ENCODE results near the gene CMSS1.

CMSS1 gene

GRCh38 chr3:99817437-99818240, at the start of gene CMSS1:
Gene CMSS1, plus strand, starts transcription at chr3:99817862.
- DNase-seq (ENCODE audit: low read depth), result peak; percentile 70

GRCh38 chr3:99768126-99768525, 49.5 kb upstream of the CMSS1 start:
- DNase-seq (ENCODE audit: low read depth), result no peak

- DNase-seq (ENCODE audit: low read depth), result no peak
These were observed 48.7 kb upstream of the CMSS1 start for GRCh38 chr3:99768808-99769501.

- no peak for DNase-seq (ENCODE audit: low read depth)
These were observed 45.5 kb upstream of the CMSS1 start for GRCh38 chr3:99772171-99772570.

GRCh38 chr3:99772671-99773070, 45.0 kb upstream of the CMSS1 start:
- DNase-seq (ENCODE audit: low read depth), result no peak

- peak; percentile 51 for DNase-seq (ENCODE audit: low read depth)
These were observed 43.2 kb upstream of the CMSS1 start for GRCh38 chr3:99774467-99774866.

- DNase-seq (ENCODE audit: low read depth), result no peak
These were observed 41.0 kb upstream of the CMSS1 start for GRCh38 chr3:99776516-99777209.

- no peak for DNase-seq (ENCODE audit: low read depth)
These were observed 40.5 kb upstream of the CMSS1 start for GRCh38 chr3:99777210-99777549.

- no peak for DNase-seq (ENCODE audit: low read depth)
These were observed 40.0 kb upstream of the CMSS1 start for GRCh38 chr3:99777708-99778107.

- no peak for DNase-seq (ENCODE audit: low read depth)
These were observed 36.9 kb upstream of the CMSS1 start for GRCh38 chr3:99780749-99781148.

GRCh38 chr3:99781761-99782160, 35.9 kb upstream of the CMSS1 start:
- no peak for DNase-seq (ENCODE audit: low read depth)

GRCh38 chr3:99783011-99783573, 34.6 kb upstream of the CMSS1 start:
- peak; percentile 55 for DNase-seq (ENCODE audit: low read depth)

- DNase-seq (ENCODE audit: low read depth), result peak; percentile 63
These were observed 28.5 kb upstream of the CMSS1 start for GRCh38 chr3:99789011-99789721.

- no peak for DNase-seq (ENCODE audit: low read depth)
These were observed 23.2 kb upstream of the CMSS1 start for GRCh38 chr3:99794485-99794884.

GRCh38 chr3:99795573-99795972, 22.1 kb upstream of the CMSS1 start:
- no peak for DNase-seq (ENCODE audit: low read depth)

GRCh38 chr3:99799422-99799821, 18.2 kb upstream of the CMSS1 start:
- DNase-seq (ENCODE audit: low read depth), result no peak

GRCh38 chr3:99803297-99803696, 14.4 kb upstream of the CMSS1 start:
- DNase-seq (ENCODE audit: low read depth), result no peak

- DNase-seq (ENCODE audit: low read depth), result no peak
These were observed 12.5 kb upstream of the CMSS1 start for GRCh38 chr3:99805160-99805559.

- peak; percentile 75 for DNase-seq (ENCODE audit: low read depth)
These were observed 9.4 kb upstream of the CMSS1 start for GRCh38 chr3:99808163-99808794.

- DNase-seq (ENCODE audit: low read depth), result no peak
These were observed 8.1 kb upstream of the CMSS1 start for GRCh38 chr3:99809565-99809964.

- DNase-seq (ENCODE audit: low read depth), result no peak
These were observed 7.3 kb upstream of the CMSS1 start for GRCh38 chr3:99810403-99810802.

- DNase-seq (ENCODE audit: low read depth), result no peak
These were observed 620 bp upstream of the CMSS1 start for GRCh38 chr3:99817047-99817436.

Data from fibroblast of the conjunctiva (primary cell).